Stimulated activated CD8-positive, alpha-beta memory T cell treated with anti-CD3 and anti-CD28 coated beads, Interleukin-2, amount 100 ng/mL, for 1 hour (primary cell): ENCODE data around the gene FMN1.
"Not testable (repeated sequence)": the region's sequence is repeated elsewhere in the genome, so short reads cannot be mapped to it uniquely, and the experiment has no call there.

Experiments
- DNase-seq, 2 donors: peaks; one replicate each; pipeline ENCODE4 v3.0.0-alpha.2; 2020; ENCODE audit warnings: low read depth in 2 of 2

The FMN1 gene

DNA sequence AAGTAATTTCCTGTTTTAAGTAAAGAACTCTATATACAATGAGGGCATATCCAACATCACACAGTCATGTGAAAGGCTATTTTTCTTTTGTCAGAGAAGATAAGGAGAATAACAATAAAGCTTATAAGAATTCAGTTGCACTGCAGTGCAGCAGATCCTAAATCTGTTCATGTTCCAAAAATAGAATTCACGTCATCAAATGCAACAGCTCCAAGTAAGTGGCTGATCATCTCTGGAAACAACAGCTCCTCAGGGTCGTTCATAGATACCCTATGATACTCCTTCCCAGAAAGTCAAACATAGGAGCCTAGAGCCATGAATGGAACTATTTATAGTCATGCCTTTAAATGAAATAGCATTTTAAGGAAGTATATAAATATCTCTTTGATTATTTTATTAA, 100.2 kb downstream of the FMN1 start:
- no peak for DNase-seq

DNA sequence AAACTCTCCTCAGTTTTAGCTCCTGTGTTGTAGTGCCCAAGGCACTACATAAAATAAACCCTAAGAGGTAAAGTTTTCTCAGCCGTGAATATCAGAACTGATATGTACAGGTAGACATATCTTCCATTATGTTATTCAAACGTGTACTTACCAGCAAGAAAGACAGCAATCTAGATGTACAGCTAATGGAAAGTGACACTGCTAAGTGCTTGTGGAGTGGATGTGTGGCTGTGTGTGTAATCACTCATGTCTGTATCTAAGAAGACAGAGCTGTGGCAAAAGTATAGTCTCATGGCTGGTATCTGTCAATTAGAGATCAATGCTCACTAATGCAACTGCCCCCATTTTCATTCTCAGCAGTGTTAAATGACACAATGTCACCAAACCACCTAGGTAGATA, 101.3 kb downstream of the FMN1 start:
- DNase-seq = no peak

DNA sequence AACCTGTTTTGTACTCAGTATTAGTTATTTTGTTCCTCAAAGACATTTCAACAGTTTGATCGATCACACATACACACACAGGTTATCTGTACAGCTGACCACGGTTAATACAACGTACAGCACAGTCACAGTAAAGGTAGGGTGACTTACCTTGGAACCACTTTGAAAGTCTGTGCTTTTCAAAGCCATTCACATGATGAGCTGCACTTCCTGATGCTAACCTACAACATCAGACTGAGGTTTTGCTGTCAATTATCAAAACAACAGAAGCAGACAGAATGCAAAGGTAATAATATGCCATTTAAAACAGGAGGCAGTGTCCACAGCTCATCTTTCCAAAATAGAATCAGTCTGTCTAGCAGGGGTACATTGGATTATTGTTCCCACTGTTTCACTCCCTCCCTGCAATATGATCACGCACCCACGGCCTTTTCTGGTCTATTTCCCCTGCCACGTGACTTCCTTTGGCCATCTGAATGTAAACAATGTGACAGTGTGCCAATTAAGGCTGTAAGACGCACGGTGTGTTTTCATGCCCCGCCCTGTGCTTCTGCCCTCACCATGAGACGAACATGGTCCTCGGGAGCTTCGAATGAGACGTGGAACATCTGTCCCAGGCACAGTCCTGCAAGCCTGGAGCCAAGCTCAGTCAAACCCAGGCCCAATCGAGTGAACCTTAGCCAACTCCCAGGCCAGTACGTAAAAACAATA, 102.4 kb downstream of the FMN1 start:
- no peak for DNase-seq

DNA sequence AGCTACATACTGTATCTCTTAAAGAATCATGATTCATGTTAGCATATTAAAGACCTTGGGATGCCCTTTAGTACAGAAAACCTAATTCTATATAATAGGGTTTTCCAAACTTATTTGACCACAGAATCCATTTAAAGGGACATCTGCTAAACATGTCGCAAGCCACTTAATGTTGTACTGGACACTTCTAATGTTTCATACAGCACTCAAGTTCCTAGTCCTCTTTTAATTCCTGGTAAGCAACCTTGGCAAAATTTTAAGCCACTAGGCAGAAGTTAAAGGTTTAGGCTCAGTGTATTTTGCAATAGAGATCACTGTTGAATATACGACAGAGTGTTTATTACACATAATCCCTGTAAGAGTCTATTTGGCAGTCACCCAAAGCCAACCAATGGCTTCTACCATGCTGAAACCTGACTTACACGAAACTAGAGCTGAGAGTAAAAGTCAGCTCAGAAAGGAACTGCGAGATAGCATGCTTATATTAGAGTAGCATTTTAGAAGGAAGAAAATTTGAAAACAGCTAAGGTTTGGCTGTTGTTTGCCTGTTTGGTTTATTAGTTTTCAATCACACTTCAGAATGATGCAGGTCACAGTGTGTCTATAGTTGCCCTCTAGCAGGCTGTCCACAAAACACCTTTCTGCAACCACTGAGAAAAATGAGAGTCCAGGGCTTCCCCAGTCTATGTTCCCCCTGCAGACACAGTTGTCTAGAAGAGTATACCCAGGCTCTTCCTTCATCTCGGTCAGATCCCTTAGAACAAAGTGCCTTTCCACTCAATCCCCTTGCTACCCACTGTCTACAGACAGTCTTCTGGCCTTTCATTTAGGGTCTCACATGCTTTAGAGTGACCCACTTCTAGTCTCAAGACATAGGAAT, 104.4 kb downstream of the FMN1 start:
- DNase-seq = no peak

DNA sequence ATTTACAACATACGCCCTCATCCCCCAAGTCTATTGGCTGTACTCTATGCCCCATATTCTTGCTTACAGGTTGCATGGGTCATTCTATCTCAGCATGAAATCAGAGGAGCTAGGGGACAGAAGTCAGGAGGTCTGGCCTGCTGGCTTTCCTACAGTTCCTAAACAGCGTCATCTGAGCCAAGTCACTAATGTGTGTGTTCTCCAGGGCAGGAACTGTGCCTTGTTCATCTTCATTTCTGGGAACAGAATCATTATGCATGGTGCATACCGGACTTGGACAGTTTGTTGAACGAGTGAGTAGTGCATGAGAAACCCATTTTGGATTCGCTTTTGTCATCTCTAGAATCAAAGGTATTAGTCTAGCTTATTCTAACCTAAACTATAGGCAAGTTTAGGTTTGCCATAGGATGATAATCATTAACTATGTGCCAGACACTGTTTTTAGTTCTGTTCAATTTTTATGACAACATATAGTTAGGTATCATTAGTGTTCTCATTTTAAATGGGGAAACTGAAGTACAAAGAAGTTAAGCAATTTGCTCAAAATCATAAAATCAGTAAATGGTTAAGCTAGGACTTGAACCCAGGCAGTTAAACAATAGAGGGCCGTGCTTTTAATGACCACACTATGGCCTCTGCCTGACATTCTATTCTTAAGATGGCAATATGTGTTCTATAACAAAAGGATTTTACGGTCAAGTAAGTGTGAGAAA, 105.2 kb downstream of the FMN1 start:
- DNase-seq = no peak

DNA sequence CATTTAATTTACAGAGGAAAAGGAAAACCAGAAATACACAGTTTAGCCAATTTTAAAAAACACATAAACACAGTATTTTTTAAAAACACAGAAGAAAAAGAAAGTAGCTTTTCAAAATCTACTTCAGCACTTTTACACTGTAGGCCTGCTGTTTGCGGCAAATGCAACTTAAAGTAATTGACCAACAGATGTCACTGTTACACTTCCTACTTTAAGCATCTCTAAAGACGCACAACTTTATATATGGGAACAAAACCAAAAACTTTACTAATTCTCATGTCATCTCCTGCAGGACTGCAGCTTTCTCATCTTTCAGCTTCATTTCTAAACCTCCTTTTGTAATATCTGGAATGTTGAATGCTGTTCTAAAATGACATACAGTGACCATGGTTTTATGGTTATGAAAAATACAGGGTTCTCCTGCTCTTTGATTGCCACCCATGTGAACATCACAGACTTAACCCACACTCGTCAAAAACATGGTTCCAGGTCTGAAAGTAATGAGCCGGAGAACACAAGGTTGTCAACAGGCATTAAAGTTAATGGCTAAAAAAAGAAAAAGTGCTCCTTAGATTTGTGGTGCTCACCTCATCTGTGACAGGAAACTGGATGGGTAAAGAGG, 107.9 kb downstream of the FMN1 start:
- DNase-seq = no peak

DNA sequence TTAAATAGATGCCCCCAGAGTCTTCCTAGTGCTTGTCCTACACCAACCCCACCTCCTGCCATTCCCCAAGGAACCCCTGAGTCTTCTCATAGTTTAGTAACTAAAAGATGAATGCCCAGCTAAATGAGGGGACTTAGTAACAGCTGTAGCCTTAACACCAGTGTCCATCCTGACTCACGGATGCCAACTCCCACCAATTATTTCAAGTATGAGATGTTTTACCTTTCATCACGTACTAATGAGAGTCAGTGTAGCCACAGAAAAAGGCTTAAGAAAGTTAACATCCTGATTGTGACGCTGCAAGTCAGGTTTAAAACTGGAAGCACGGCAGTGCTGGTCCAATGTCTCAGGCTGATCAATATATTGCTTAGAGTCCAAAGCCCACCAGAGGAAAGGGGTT, 109.9 kb downstream of the FMN1 start:
- DNase-seq = no peak

DNA sequence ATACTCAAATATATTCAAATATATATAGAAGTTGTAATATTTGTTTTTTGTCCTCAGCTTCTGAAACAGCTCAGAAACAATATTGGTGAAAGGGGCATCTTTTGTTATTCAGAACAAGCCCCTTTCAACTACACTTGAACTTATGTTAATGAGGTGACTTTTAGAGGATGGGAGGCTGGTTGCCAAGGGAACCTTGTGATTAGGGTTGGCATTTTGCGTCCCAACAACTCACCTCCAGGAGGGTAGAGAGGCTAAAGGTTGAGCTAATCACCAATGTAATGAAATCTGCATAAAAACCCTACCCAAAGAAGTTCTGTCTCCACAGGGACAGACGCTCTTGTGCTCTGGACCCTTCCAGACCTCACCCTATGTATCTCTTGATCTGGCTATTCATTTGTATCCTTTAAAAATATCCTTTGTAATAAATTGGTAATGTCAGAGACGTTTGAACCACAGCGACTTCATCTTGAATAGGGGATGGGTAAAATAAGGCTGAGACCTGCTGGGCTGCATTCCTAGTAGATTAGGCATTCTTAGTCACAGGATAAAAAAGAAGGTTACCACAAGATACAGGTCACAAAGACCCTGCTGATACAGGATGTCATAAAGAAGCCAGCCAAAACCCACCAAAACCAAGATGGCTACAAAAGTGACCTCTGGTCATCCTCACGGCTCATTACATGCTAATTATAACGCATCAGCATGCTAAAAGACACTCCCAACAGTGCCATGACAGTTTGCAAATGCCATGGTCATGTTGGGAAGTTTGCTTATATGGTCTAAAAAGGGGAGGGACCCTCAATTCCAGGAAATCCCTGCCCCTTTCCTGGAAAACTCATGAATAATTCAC, 111.1 kb downstream of the FMN1 start:
- no peak for DNase-seq

DNA sequence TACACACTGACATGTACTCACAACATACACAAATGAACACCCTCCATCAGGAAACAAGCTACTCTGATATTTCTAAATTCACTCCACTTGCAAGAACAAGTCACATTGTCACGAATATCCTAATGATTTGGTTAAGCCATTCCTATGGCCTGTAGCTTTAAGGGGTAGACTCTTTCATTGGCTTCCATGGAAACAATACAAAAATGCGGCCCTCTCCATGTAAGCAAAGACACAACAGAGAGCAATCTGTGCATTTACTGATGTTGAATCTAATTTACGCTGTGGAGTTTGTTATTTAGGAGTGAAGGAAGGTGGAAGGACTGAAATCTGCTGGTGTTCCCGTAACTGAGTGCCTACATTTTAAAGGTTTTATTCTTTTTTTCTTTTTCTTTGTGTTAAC, 114.5 kb downstream of the FMN1 start:
- no peak for DNase-seq

DNA sequence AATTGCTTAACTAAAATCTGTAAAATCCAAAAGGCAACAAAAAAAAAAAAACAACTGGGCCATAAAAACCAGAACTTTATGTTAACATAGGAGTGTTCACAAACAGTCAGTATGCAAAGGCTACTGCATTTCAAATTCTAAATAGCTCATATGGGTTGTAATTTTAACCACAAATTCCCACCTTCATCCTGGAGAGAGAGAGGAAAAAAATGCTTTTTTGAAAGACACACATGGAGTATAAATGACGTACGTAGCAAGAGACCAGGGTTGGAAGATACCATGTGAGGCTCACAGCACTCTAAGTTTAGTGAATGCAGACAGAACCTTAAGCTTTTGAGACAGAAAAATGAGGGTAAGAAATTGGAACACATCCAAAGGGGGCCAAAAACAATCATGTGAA, 115.9 kb downstream of the FMN1 start:
- no peak for DNase-seq

DNA sequence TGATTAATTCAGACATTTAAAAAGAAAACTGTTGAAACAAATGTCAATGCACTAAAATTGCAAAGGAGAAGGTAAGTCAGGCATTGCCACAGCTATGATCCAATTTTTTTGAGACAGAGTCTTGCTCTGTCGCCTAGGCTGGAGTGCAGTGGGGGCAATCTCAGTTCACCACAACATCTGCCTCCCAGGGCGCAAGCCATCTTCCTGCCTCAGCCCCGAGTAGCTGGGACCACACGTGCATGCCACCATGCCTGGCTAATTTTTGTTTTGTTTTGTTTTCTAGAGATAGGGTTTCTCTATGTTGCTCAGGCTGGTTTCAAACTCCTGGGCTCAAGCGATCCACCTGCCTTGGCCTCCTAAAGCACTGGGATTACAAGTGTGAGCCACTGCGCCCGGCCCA, 117.6 kb downstream of the FMN1 start:
- DNase-seq = no peak

DNA sequence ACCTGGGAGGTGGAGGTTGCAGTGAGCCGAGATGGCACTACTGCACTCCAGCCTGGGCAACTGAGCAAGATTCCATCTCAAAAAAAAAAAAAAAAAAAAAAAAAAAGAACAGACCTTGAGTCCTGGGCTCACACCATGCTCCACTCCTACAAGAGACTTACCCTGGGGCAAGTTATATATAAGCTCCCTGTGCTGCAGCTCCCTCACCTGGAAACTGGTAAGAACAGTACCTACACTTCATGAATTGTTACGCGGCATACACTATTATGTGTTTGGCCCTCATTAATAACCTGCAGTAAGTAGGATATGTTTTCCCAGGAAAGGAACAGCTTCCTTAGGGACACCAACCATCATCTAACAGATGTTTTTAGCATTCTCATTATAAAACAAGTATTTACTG, 119.6 kb downstream of the FMN1 start:
- no peak for DNase-seq

DNA sequence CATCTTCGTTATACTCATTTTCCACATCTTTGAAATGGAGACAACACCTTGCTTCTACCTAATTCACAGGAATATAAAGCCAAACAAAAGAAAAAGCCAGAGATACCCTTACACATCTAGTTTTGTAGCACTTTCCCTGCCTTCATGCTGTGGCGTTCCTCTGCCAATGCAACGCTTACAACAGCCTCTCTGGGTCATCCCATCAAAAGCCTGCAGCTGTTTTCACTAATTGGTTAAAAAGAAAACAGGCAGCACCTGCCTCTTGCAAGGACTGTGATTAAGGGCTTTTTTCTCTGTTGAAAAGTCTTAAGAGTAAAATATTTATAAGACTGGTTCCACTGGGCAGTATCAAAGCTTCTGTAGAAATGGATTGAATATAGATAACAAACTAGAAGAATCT, 120.3 kb downstream of the FMN1 start:
- DNase-seq = no peak

DNA sequence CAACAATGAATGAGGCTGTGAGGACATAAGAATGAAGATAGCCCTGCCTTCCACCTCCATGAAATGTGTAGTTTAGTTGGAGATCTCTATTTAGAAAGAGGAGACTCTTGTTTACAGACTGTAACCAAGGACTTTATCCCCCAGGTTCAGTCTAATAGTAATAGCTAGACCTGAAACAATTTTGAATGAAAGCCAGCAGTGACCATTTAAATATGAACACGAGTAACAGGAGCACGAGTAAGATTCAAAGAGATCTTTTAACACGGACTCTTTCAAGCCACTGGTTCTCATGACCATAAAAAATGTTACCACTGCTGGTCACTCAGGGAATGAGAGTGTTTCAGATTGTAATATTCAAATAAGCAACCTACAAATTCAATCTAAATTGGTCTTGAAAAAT, 123.1 kb downstream of the FMN1 start:
- DNase-seq = no peak

DNA sequence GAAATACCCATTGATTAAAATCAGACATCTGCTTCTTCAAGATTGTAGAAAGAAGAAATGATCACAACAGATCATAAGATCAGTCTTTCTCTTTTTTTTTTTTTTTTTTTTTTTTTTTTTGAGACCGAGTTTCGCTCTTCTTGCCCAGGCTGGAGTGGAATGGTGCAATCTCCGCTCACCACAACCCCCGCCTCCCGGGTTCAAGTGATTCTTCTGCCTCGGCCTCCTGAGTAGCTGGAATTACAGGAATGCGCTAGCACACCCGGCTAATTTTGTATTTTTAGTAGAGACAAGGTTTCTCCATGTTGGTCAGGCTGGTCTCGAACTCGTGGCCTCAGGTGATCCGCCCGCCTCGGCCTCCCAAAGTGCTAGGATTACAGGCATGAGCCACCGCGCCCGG, 124.6 kb downstream of the FMN1 start:
- DNase-seq = not testable (repeated sequence)

DNA sequence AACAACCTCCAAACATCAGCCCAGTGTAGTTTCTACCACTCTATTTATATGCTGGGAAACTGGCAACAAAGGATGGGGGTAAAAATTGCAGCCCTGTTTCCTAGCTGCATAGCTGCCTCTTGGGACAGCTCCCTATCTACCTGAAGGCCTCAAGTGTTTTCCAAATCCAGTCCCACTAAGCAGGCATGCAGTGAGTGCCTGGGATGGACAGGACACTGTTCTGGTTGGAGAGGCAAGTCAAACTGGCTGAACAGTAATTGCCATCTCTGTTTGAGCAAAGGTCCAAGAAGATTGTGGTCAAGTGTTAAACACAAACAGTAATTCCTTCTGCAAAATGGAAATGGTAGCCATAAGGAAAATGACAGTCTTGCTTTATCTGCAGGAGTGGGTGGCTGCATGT, 125.4 kb downstream of the FMN1 start:
- no peak for DNase-seq

DNA sequence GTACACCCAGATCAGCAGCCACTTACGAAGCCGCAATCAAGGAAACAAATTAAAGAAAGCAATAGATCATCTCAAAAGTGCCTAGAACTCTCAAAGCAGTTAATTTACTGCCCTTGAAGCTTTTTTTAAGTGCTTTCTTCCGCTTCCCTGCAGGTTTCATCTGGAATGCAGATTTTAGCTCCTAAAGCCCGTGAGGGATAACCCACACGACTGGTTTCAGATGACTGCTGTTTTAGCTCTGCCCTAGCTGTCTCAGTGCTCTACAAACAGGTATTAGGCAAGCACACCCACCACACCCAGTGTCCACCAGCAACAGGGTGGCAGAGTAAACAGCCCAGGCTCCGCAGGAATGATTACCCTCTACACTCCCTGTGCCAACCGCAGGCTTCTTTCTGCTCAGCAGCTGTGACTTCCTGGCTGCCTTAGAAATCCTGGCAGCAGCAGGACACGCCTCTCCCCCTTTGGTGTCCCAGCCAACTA, 126.0 kb downstream of the FMN1 start:
- DNase-seq = no peak

DNA sequence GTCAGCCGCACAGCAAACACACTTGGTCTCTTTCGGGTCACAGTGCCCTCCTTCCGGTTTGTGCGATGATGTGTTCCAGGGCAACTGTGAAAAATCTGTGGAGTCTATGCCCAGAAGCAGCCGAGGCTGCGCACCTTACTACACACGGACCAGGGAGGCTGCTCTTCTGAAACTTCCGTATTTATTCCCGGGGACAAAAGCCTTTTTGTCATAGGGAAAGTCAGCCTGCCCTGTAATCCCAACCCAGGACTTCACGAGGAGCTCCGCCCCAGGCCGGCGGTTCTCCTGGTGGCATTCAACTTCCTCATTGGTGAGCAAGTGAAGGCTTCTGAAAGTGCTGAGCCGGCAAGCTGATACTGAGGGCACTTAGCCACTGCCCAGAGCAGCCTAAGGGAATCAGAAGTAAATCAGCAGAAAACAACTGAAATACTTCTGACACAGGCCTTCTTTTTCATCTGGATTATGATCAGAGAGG, 126.5 kb downstream of the FMN1 start:
- no peak for DNase-seq

DNA sequence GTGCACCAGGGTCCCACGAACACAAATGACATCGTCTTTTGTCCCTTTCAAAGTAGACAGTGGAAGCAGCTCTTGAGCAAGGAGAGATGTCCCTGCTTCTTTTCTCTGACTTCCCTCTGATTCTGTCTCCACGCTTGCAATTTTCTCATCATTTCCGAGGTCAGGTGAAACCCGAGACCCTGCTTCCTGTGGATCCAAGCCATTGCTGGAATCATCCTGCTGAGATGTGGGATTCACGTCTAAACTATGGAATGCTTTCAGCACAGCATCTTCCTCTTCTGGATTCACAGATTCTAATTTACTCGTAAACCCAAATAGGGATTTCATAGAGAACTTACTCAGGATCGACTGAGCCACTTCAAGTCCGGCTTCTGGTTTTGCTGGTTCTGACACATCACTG, 127.1 kb downstream of the FMN1 start:
- DNase-seq = no peak

DNA sequence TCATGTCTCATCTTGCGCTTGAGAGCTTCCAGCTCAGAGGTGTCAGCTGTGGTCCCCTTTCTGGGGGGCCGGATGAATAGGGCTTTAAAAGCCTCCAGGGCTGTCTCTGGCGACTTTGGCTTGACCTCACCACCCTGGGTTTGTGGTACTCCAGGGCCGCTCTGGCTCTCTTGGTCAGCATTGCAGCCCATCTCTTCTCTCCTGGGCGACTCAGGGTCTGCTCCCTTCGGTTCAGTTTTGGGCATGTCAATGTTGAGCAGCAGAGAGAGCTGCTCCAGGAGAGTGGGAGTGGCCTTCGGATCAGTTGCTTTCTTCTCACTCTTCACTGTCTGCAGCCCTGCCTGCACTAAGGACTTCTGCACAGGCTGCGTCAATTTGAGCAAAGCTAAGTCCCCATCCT, 127.9 kb downstream of the FMN1 start:
- DNase-seq = no peak

DNA sequence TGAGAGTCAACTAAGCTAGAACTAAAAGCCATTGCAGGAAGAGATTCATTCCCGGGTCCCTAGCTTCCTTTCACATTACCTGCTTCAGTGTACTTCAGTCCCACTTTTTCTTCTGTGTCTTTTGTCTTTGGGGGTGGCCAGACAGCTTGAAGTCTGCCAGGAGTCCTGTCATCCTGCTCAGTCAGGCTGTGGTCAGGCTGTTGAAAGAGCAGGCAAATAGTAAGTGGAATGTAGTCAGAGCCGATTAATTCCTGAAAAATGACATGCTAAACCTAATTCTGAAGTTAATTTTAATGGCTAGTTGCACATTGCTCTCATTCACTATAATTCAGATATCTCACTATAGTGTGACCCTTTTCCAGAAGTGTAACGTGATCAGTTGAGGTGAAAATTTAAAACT, 129.6 kb downstream of the FMN1 start:
- DNase-seq = no peak
